AG04449 (cell line): ENCODE measurements around the gene AADACL4.

ENCODE experiments used
- CTCF ChIA-PET: fragments of 350-600 bp; formaldehyde crosslinking; extraction: SDS; loops from one replicate; lab custom pipeline; 2021; ENCODE audit warnings: antibody characterized with exemption; lab: Yijun Ruan, JAX
- POLR2A ChIA-PET: fragments of 400-600, 350-600 bp; formaldehyde crosslinking; extraction: SDS; loops from one replicate; lab custom pipeline; 2020; ENCODE audit warnings: antibody characterized with exemption, inconsistent platforms; lab: Yijun Ruan, JAX
- DNase-seq: peaks from one replicate; pipeline ENCODE4 v3.0.0-alpha.2; 2010; ENCODE audit warnings: low read depth, low spot score
- H3K4me3 ChIP-seq: 2 replicates; pipeline ENCODE4 v1.5.1; 2011; ENCODE audit warnings: low read depth, mild to moderate bottlenecking, control low read depth, low read length
- CTCF ChIP-seq: IDR thresholded peaks from one replicate; pipeline ENCODE4 v1.5.1; 2011; ENCODE audit warnings: mild to moderate bottlenecking, moderate library complexity, low read length, control low read depth, inconsistent platforms; ENCODE audit not compliant: insufficient read depth; ENCODE audit errors: missing control alignments

The AADACL4 gene

GRCh38 chr1:12629511-12629956 is 14.4 kb upstream of the AADACL4 start:
- ChIA-PET POLR2A (no interaction called here), CTCF (interaction anchor here (0.6 to 2.9 kb wide), 7 partner anchors 8 to 357 kb away, joined by 3 to 10 read pairs (median 4); no protein-coding TSS in a partner anchor)
- no peak overlapping the region for H3K4me3 ChIP-seq
- TF ChIP-seq CTCF = no peak
- DNase-seq = no peak

- no peak overlapping the region for H3K4me3 ChIP-seq
- ChIA-PET POLR2A (no interaction called here), CTCF (interaction anchor here (0.9 to 2.9 kb wide), 7 partner anchors 9 to 357 kb away, joined by 3 to 10 read pairs (median 4); no protein-coding TSS in a partner anchor)
- TF ChIP-seq CTCF = no peak
- no peak for DNase-seq
These were observed 13.7 kb upstream of the AADACL4 start for GRCh38 chr1:12629985-12630760.

- no peak overlapping the region for H3K4me3 ChIP-seq
- DNase-seq = no peak
- ChIA-PET POLR2A (interaction anchor here (0.6 kb wide), 1 partner anchor 12 kb away, joined by 3 read pairs; no protein-coding TSS in a partner anchor), CTCF (interaction anchor here (1.9 to 2.9 kb wide), 2 partner anchors 10 to 28 kb away, joined by 5 to 10 read pairs; no protein-coding TSS in a partner anchor)
- TF ChIP-seq CTCF = no peak
These were observed 12.8 kb upstream of the AADACL4 start for GRCh38 chr1:12630946-12631530.

GRCh38 chr1:12631571-12631970 is 12.3 kb upstream of the AADACL4 start:
- POLR2A ChIA-PET = interaction anchor here (0.6 kb wide), 1 partner anchor 13 kb away, joined by 3 read pairs; no protein-coding TSS in a partner anchor
- H3K4me3 ChIP-seq = no peak overlapping the region
- CTCF ChIA-PET = interaction anchor here (1.9 to 2.9 kb wide), 2 partner anchors 10 to 27 kb away, joined by 5 to 10 read pairs; no protein-coding TSS in a partner anchor
- DNase-seq = no peak
- no peak for TF ChIP-seq CTCF

GRCh38 chr1:12634156-12634555 is 9.7 kb upstream of the AADACL4 start:
- ChIA-PET POLR2A (no interaction called here), CTCF (interaction anchor here (2.3 kb wide), 1 partner anchor 25 kb away, joined by 7 read pairs; no protein-coding TSS in a partner anchor)
- DNase-seq = no peak
- H3K4me3 ChIP-seq = no peak overlapping the region
- no peak for TF ChIP-seq CTCF

GRCh38 chr1:12634696-12635202 is 9.1 kb upstream of the AADACL4 start:
- H3K4me3 ChIP-seq = no peak overlapping the region
- DNase-seq = no peak
- POLR2A ChIA-PET = no interaction called here
- no peak for TF ChIP-seq CTCF
- CTCF ChIA-PET = interaction anchor here (2.3 kb wide), 1 partner anchor 24 kb away, joined by 7 read pairs; no protein-coding TSS in a partner anchor
